C1 segment of cervical spinal cord (tissue), 14 donors: ENCODE measurements around the gene ADARB2.
"Not testable (repeated sequence)": the region's sequence is repeated elsewhere in the genome, so short reads cannot be mapped to it uniquely, and the experiment has no call there.

Experiments used
- DNase-seq, 14 donors: peaks; one replicate each; lab custom pipeline; 2025; lab: John Stamatoyannopoulos, UW

The ADARB2 gene

GRCh38 chr10:1178506-1178905, 558.8 kb downstream of the ADARB2 start:
- no peak for DNase-seq

- no peak for DNase-seq
Observed at GRCh38 chr10:1177936-1178335, 559.4 kb downstream of the ADARB2 start.

GRCh38 chr10:1175956-1176565, 561.3 kb downstream of the ADARB2 start:
- DNase-seq, result no peak

GRCh38 chr10:1174022-1174421, 563.3 kb downstream of the ADARB2 start:
- no peak for DNase-seq

- DNase-seq, result no peak
Observed at GRCh38 chr10:1173091-1173490, 564.2 kb downstream of the ADARB2 start.

GRCh38 chr10:1172256-1172984, 564.9 kb downstream of the ADARB2 start:
- DNase-seq, result no peak

GRCh38 chr10:1171586-1171985, 565.7 kb downstream of the ADARB2 start:
- no peak for DNase-seq

- DNase-seq, result no peak
Observed at GRCh38 chr10:1171182-1171581, 566.1 kb downstream of the ADARB2 start.

- no peak for DNase-seq
Observed at GRCh38 chr10:1170867-1171180, 566.5 kb downstream of the ADARB2 start.

GRCh38 chr10:1169981-1170866, 567.1 kb downstream of the ADARB2 start:
- DNase-seq, result no peak

GRCh38 chr10:1169186-1169885, 568.0 kb downstream of the ADARB2 start:
- no peak for DNase-seq

GRCh38 chr10:1168763-1169162, 568.6 kb downstream of the ADARB2 start:
- no peak for DNase-seq

GRCh38 chr10:1166828-1167275, 570.5 kb downstream of the ADARB2 start:
- no peak for DNase-seq

GRCh38 chr10:1166101-1166827, 571.1 kb downstream of the ADARB2 start:
- no peak for DNase-seq

- no peak for DNase-seq
Observed at GRCh38 chr10:1163831-1164230, 573.5 kb downstream of the ADARB2 start.

- DNase-seq, result no peak
Observed at GRCh38 chr10:1163204-1163660, 574.1 kb downstream of the ADARB2 start.

GRCh38 chr10:1162481-1163203, 574.7 kb downstream of the ADARB2 start:
- no peak for DNase-seq

GRCh38 chr10:1161315-1161673, 576.0 kb downstream of the ADARB2 start:
- DNase-seq, result not testable (repeated sequence)

- no peak for DNase-seq
Observed at GRCh38 chr10:1160561-1161314, 576.6 kb downstream of the ADARB2 start.
